HS-27A (cell line): Measurements from ENCODE around the gene SPEG.

ENCODE experiments used
- DNase-seq: peaks from one replicate; pipeline ENCODE4 v3.0.0-alpha.2; 2012; ENCODE audit warnings: low read depth, missing footprints

SPEG gene

DNA sequence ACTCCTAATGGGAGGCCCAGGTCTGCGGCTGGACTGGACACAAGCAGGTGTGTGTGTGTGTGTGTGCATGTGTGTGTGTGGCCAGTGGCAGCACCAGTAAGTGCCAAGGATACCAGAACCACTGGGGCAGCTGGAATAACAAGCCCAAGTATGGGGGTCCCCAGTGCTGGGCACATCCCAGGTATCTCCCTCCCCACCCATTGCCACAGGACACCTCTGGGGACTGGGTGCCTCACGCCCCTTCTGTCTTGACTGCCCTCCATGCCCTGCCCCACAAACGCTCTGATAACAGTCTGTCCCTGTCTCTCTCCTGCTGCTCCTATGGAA lies 9.0 kb downstream of the SPEG start:
- DNase-seq: no peak

DNA sequence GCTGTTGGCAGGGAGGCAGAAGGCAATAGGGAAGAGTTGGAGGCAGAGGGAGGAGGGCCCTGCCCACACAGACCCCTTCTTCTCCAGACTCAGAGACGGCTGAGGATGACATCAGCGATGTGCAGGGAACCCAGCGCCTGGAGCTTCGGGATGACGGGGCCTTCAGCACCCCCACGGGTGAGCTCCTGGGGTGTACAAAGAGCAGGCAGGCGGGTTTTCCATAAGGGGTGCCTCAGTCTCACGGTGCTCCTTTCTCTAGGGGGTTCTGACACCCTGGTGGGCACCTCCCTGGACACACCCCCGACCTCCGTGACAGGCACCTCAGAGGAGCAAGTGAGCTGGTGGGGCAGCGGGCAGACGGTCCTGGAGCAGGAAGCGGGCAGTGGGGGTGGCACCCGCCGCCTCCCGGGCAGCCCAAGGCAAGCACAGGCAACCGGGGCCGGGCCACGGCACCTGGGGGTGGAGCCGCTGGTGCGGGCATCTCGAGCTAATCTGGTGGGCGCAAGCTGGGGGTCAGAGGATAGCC lies 10.0 kb downstream of the SPEG start:
- DNase-seq: no peak

DNA sequence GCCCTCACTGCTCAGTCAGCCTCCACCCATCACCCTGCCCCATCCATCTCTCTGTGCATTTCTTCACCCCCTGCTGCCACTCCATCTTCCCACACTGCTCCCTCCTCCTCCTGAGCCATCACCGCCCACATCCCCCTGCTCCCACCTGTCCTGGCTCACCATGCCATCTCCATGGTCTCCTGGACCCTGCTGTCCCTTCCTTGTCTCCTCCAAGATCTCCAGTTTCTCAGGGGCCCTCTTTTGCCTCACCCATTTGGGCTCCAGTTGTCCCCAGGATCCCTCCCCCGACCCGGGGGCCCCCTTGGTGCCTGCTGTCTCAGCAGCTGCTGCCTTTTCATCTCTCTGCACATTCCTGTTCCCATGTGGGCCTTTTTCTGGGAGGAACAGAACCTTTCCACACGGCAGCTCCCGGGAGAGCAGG lies 10.6 kb downstream of the SPEG start:
- no peak for DNase-seq

DNA sequence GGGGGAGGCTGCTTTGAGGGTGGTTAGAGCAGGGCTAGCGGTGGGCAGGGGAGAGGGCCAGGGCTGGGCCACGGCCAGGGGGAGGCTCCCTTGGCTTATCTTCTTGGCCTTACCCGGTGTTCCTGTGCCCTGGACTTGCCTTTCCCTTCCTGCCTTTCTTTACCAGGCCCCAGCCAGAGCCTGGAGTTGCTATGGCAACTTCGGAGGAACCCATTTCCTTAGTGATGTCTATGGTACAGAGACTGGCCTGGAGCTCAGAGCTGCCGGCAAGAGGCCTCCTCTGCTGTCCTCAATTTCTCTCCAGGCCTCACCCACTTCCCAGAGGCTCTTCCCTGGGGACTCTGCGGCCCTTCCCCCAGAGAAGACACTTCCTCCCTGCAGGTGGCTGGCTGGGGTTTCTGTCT lies 11.5 kb downstream of the SPEG start:
- no peak for DNase-seq

DNA sequence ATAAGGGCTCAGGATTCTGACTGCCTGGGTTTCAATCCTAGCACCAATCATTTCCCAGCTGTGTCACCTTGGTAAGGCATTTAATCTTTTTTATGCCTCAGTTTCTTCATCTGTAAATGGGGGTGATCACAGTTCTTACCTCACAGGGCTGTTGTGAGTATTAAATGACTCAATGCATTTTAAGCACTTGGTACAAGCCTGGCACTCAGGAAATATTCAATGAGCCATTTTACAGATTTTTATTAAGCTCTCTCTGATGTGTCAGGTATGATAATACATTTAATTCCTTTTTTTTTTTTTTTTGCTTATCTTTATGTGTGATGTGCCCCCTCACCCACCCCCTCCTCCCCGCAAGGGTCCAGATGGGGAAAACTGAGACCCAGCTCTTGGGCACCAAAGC lies 12.0 kb downstream of the SPEG start:
- DNase-seq: no peak

DNA sequence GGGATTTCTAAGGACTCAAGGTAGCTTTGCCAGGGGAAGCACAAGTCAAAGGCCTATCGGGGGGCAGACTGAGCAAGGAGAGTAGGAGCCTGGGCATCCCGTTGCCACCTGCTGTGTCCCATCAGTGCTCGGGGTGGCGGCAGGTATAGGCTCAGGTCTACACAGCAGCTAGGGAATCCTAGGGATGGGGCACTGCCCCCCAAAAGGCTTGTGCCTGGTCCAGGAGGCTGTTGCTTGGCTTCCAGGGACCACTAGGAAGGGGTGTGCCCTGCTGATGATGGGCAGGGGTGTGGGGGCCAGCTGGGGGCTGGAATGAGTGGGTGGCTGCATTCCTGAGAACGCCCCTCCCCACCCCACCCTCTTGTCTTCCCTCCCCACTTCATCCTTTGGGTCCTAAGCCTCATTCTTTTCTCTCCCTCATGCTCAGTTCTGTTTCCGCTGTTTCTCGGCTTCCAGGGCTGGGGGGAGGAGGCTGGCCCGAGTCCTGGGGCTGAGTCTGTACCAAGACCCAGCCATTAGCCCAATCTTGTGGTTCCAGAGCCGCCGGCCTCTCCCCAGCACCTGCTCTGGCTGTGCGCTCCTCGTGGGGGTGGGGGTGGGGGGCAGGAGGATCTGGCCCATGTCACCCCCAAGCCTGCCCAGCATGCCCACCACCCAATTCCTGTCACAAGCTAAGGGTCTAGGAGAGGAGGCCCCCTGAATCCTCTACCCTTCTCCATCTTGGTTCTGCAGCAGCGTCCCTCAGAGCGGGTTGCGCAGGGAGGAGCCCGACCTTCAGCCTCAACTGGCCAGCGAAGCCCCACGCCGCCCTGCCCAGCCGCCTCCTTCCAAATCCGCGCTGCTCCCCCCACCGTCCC lies 12.8 kb downstream of the SPEG start:
- DNase-seq: no peak

DNA sequence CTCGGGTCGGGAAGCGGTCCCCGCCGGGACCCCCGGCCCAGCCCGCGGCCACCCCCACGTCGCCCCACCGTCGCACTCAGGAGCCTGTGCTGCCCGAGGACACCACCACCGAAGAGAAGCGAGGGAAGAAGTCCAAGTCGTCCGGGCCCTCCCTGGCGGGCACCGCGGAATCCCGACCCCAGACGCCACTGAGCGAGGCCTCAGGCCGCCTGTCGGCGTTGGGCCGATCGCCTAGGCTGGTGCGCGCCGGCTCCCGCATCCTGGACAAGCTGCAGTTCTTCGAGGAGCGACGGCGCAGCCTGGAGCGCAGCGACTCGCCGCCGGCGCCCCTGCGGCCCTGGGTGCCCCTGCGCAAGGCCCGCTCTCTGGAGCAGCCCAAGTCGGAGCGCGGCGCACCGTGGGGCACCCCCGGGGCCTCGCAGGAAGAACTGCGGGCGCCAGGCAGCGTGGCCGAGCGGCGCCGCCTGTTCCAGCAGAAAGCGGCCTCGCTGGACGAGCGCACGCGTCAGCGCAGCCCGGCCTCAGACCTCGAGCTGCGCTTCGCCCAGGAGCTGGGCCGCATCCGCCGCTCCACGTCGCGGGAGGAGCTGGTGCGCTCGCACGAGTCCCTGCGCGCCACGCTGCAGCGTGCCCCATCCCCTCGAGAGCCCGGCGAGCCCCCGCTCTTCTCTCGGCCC lies 13.6 kb downstream of the SPEG start:
- no peak for DNase-seq

DNA sequence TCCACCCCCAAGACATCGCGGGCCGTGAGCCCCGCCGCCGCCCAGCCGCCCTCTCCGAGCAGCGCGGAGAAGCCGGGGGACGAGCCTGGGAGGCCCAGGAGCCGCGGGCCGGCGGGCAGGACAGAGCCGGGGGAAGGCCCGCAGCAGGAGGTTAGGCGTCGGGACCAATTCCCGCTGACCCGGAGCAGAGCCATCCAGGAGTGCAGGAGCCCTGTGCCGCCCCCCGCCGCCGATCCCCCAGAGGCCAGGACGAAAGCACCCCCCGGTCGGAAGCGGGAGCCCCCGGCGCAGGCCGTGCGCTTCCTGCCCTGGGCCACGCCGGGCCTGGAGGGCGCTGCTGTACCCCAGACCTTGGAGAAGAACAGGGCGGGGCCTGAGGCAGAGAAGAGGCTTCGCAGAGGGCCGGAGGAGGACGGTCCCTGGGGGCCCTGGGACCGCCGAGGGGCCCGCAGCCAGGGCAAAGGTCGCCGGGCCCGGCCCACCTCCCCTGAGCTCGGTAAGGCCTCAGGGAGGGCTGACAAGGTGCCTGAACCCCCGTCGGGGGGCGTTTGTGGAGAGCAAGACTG lies 14.2 kb downstream of the SPEG start:
- no peak for DNase-seq

DNA sequence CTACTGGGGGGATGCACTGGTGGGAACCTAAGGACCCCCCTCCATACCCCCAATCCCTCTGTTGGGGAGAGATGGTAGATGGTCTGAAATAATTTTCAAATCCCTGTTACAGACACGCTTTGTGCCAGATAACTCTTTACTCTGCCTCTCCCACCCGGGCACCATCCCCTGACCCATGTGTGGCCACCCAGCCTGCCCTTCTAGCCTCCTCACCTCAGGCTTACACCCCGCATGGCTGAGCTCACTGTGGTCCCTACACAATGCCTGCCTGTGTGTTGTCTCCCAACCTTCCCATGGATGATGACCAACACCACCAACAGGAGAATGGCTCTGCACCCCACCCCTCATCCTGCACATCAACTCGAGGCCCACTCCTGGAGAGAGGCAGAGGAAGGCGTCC lies 15.0 kb downstream of the SPEG start:
- DNase-seq: no peak

DNA sequence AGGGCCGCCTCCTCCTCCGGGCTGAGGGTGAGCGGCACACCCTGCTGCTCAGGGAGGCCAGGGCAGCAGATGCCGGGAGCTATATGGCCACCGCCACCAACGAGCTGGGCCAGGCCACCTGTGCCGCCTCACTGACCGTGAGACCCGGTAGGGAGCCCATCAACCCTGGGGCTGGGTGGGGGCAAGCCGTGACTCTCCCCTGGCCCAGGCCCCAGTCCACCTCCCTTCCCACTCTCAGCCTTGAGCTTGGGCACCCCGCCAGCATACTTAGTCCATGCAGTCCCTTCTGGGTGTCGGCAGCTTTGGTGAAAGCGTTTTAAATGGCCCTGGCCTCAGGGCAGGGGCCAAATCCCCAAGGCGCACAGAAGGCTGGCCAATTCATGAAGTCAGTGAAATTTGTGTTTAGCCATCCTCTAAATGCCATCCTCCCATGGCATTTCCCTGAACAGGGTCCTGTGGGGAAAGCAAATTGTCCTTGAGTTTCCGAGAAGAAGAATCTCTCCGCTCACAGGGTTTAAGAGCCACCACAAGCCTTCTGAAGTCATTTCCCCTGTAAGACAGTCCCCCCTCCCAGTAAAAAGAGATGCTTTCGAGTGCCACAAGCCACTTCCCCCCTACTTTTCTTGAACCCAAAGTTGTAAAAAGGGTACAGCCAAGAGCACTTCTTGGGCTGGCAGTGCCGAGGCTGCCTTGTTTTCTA lies 17.2 kb downstream of the SPEG start:
- no peak for DNase-seq

DNA sequence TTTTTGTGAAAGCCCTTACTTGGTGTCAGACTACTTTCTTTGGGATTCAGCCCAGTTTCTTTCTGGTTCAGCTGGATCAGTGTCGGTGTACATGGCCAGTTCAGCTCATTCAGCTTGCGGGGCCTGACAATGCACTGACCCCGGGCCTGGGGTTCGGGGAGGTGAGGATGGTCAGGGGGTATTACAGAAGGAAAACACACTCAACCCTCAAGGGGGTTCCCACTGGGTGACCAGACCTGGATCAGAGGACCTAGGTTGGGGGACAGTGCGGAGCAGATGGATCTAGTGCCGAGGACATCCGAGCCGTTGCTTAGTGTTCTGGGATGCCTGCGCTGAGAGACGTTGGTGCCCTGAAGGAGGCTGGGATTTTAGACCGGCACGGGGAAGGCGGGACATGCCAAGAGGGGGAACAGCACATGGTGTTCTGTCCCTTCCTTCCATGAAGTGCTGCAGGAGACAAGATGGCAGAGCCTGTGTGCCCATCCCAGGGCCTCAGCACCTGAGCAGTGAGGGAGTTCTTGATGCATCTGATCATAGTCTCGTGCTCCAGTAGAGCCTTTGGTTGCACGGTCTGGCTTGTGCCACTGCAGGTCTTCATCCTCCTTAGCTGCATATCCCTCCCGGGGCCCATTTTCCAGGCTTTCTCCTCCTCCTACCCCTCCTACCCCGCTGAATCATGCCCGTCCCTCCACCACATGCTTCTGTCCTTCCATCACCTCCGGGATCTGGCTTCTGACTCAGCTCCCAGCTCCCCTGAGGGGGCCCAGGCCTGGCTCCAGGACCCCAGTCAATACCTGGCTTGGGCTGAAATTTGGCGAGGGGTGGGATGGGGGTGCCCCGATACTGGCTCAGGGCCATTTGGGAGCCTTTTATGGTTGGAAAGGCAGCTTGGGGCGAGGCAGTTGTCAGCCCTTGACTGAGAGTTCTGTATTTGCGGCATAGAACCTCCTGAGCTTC lies 18.0 kb downstream of the SPEG start:
- DNase-seq: peak; percentile 73

DNA sequence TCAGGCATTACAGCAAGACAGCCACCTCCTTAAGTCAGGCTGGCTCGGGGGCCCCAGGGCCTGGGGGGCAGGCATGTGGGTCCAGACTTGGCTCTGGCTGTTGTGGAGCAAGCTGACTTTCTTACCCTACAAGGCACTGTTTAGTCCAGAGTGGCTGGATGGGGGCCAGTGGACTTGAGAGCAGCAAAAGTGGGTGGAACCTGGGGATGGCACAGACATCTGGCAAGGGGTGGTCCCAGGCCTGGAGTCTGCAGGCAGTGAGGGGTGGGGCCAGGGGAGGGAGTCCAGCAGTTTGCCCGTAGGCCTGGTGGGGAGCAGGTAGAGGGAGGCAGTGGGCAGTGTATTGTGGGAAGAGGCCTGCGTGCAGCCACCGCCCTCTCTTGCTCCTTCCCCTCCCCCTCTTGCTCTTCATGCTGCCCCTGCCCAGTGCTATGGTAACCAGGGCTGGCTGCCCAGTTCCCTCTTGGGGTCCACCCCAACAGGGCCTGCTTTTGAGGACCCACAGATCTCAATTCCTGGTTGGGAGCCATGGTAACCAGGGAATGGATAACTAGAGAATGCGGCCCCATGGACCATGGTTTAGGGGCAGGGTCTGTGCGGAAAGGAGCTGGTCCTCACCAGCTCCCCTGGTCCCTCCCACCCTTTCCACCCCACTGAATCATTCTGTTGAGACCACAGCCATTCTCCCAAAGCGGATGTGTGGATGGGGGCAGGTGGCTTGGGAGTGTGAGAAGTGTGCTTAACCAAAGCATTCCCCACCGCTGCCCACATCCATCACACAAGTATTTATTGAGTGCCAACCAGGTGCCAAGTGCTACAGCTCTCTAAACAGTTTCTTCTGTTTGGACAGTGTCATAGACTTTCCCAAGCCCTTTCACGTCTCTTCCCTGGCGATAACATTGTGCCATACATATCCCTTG lies 19.3 kb downstream of the SPEG start:
- DNase-seq: peak; percentile 66

DNA sequence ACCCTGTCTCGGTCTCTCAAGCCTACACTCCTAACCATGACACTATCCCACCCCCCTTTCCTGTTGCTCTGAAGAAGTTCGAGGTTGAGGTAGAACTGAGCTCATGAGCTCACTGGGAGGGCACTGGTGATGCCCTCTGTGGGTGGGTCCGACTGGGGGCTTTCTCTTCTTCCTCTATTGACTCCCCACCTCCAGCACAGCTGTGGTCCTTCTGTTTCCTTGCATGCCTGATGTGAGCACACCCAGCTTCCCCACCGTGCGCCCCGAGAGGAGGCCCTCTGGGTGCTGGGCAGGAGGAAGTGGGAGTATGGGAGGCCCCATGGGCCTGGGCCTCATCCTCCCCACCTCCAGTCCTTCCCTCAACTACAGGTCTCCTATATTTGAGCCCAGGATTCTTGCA lies 20.9 kb downstream of the SPEG start:
- DNase-seq: no peak

DNA sequence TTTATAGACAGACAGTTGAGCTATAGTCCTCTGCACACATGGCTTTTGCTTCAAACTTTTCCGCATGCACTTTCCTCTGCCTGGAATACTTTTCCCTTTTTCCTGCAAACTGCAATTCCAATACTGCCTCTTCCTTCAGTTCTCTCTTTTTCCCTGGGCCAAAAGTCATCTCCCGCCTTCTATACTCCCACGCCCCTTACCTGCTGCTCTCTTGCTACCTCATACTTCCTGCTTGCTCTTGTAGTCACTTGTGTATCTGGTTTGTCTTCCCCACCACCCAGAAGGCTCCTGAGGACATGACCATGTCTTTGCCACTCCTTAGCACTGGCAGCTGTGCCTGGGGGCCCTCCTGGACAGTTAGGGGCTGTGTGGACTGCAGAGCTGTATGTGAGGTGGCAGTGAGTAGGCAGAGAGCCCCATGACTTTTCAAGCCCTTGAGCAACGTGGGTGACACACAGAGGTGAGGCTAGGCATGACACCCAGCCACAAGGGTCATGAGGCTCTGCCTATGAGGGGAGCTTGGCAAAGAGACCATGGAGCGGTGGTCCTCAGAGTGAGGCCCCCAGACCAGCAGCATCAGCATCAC lies 23.2 kb downstream of the SPEG start:
- no peak for DNase-seq

DNA sequence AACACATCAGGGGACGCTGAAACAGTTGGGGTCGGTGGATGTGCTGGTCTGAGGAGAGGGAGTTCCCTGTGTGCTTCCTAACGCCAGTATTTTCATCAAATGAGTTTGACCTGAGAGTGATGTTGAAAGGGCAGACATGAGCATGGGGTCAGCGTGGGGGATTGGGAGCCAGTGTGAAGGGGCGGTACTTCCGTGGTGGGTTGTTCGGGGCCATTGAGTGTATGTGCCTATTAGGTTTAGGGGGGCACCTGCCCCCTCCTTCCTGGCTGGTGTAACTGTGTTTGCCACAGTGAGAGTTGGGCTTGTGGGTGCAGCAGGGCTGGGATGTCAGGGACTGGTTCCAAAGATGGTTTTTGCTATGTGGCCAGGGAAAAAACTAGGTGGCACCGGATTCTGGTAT lies 24.4 kb downstream of the SPEG start:
- no peak for DNase-seq

DNA sequence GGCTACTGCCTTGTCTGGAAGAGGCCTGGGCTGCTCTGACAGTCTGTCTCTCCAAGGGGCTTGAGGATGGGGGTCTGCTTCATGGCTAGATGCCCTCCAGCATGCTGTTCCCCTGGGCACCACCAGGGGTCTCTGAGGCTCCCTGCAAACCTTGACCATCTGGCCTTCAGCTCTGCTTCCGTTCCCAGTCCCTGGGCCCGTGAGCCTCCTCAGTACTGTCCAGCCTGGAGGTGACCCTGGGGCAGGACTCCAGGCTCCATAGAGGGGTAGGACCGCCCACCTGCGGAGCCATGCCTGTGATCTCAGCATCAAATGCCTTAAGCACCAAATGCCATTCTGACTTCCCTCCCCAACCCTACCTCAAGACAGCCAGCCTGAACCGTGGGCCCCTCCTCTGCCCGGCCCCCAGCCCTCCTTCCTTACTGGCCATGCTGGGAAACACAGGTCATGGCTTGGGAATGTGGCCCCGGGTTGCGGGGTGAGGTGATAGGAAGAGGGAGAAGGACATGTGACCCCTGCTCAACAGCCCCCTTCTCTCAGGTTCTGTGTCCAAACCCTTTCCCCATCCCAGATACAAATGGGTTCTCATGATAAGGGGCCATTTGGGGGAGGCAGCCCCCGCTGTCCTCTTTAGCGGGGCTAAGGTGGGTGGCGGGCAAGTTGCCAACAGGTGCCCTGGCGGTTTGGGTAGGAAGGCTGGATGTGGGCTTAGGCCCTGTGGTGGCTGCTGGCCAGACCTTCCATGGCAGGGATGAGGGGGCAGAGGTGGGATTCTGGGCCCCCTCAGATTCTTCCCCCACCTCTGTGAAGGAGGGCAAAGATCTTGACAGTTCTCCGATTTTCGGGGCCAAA lies 25.0 kb downstream of the SPEG start:
- DNase-seq: no peak

DNA sequence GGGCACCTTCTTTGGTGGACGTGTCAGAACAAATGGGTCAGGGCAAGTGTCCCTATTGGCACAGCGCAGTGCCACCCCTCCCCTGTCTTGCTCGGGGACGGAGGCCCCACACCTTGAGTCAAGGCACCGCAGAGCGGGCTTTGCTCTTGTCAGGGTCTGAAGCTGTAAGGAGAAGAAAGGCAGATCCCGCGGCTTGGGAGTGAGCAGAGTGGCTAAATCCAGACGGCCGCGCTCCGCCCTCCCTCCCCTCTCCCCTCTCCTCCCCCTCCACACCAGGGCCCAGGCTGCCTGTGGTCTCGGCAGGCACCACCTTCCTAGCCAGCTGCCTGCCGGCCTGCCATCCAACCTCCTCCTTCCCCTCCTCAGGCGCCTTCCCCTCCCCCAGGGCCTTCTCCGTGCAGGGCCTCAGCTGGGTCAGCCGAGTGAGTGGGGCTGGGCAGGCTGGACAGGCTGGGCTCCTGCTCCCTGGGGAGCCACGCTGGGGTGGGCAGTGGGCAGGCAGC lies 25.8 kb downstream of the SPEG start:
- no peak for DNase-seq

DNA sequence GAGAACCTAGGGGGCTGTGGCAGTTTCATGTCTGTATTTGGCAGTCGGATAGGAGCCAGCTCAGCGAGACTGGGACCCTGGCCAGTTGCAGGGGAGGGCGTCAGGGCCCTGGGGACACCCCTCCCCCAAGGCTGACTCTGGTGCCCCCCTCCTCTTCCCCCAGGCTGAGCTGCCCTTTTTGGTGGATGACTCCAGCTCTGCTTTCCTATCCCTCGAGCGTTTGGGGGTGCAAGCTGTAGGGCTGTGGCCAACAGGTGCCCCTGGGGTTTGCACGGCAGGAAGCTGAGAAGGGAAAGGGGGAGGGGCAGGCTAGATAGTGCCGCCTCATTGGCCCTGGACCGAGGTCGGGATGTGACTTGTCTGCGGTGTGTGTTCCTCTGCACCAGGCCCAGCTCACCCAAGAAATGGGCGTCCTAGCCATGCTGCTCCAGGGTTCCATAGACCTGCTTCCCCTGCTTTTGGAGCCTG lies 26.4 kb downstream of the SPEG start:
- no peak for DNase-seq

DNA sequence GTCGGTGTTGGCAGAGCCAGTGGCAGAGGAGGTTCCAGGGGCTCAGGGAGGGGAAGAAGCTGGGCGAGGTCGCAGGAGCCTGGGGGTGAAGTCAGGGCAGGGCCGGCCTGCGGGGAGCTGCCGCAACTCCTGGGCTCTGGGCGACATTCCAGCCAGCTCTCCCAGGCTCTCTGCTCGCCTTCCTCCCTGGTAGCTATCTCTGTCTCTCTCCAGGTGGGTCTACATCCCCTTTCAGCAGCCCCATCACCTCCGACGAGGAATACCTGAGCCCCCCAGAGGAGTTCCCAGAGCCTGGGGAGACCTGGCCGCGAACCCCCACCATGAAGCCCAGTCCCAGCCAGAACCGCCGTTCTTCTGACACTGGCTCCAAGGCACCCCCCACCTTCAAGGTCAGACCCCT lies 27.0 kb downstream of the SPEG start:
- no peak for DNase-seq
